C4-2B (cell line): ENCODE results near the gene L3MBTL4.

ENCODE experiments used
- ZFX ChIP-seq: fragments of 450-650 bp; IDR thresholded peaks from 2 replicates; pipeline ENCODE4 v1.6.1; 2017
- TF ChIP-seq, protein P1 (sequence below): fragments of 450-650 bp; conservative IDR thresholded peaks from 2 replicates; pipeline ENCODE4 v1.5.1; 2017; ENCODE audit warnings: mild to moderate bottlenecking

DNA sequence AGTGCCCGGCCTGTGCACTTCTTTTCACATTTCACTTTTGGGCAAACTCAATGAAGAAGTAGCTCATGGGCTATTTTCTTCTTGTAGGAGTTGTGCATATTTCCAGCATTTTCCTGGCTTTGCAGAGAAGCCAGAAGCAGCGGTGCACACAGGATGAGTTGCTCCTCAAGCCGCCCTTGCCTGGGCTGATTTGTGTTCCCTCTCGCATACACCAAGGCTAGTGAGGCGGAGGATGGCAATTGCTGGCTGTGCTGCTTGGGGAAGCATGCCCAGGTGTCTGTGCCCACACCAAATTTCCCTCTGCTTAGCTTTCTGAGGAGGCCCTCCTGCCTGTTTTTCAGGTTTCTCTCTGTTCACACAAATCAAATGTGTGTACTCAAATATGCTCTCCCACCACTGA lies 434.0 kb downstream of the L3MBTL4 start:
- TF ChIP-seq, protein P1, sequence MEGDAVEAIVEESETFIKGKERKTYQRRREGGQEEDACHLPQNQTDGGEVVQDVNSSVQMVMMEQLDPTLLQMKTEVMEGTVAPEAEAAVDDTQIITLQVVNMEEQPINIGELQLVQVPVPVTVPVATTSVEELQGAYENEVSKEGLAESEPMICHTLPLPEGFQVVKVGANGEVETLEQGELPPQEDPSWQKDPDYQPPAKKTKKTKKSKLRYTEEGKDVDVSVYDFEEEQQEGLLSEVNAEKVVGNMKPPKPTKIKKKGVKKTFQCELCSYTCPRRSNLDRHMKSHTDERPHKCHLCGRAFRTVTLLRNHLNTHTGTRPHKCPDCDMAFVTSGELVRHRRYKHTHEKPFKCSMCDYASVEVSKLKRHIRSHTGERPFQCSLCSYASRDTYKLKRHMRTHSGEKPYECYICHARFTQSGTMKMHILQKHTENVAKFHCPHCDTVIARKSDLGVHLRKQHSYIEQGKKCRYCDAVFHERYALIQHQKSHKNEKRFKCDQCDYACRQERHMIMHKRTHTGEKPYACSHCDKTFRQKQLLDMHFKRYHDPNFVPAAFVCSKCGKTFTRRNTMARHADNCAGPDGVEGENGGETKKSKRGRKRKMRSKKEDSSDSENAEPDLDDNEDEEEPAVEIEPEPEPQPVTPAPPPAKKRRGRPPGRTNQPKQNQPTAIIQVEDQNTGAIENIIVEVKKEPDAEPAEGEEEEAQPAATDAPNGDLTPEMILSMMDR: no peak
- no peak for TF ChIP-seq ZFX
